Loucy (cell line): Measurements from ENCODE around the gene SCAPER.
"Not testable (repeated sequence)": the region's sequence is repeated elsewhere in the genome, so short reads cannot be mapped to it uniquely, and the experiment has no call there.

Source experiments
- H2AFZ ChIP-seq: fragments of 200-600 bp; sonication (generic); 2 replicates; pipeline ENCODE4 v1.6.0; 2016; ENCODE audit warnings: antibody characterized with exemption, mild to moderate bottlenecking, low read length, moderate library complexity
- H3F3A ChIP-seq: fragments of 200-600 bp; 2 replicates; pipeline ENCODE4 v1.6.0; 2016; ENCODE audit warnings: antibody characterized with exemption, low read depth, mild to moderate bottlenecking
- H3K27me3 ChIP-seq: fragments of 200-600 bp; sonication (generic); 2 replicates; pipeline ENCODE4 v1.6.1; 2014; ENCODE audit warnings: low read length, mild to moderate bottlenecking; ENCODE audit not compliant: insufficient read depth, poor library complexity, severe bottlenecking
- H3K36me3 ChIP-seq: fragments of 200-600 bp; sonication (generic); 2 replicates; pipeline ENCODE4 v1.6.1; 2016; ENCODE audit warnings: low read length; ENCODE audit not compliant: insufficient read depth
- H3K4me1 ChIP-seq: fragments of 200-600 bp; sonication (generic); 2 replicates; pipeline ENCODE4 v1.5.1; 2014; ENCODE audit warnings: low read length, mild to moderate bottlenecking; ENCODE audit not compliant: insufficient read depth, poor library complexity, severe bottlenecking
- H3K4me2 ChIP-seq: fragments of 200-600 bp; sonication (generic); 2 replicates; pipeline ENCODE4 v1.6.0; 2014; ENCODE audit warnings: antibody characterized with exemption, low read length, low read depth, mild to moderate bottlenecking; ENCODE audit not compliant: poor library complexity, severe bottlenecking
- H3K4me3 ChIP-seq: fragments of 200-600 bp; sonication (generic); 2 replicates; pipeline ENCODE4 v1.5.1; 2014; ENCODE audit warnings: low read length, mild to moderate bottlenecking, mixed read lengths; ENCODE audit not compliant: poor library complexity, severe bottlenecking
- H3K79me2 ChIP-seq: fragments of 200-600 bp; sonication (generic); 2 replicates; pipeline ENCODE4 v1.6.1; 2014; ENCODE audit warnings: low read length; ENCODE audit not compliant: insufficient read depth
- H3K9ac ChIP-seq: fragments of 200-600 bp; sonication (generic); 2 replicates; pipeline ENCODE4 v1.6.0; 2014; ENCODE audit warnings: mild to moderate bottlenecking, low read depth, low read length, moderate library complexity; ENCODE audit not compliant: poor library complexity, severe bottlenecking
- H3K9me2 ChIP-seq: fragments of 200-600 bp; sonication (generic); replicated peaks from 2 replicates; pipeline ENCODE4 v1.6.1; 2016; ENCODE audit warnings: low read depth, low read length, mixed read lengths
- H3K9me3 ChIP-seq: fragments of 200-600 bp; sonication (generic); 2 replicates; pipeline ENCODE4 v1.6.1; 2014; ENCODE audit warnings: mild to moderate bottlenecking, antibody characterized with exemption, low read length, low read depth; ENCODE audit not compliant: insufficient read depth
- H4K20me1 ChIP-seq: fragments of 200-600 bp; sonication (generic); 2 replicates; pipeline ENCODE4 v1.6.0; 2014; ENCODE audit warnings: antibody characterized with exemption, low read length, mild to moderate bottlenecking; ENCODE audit not compliant: insufficient read depth, poor library complexity, severe bottlenecking
- EZH2phosphoT487 ChIP-seq: fragments of 200-600 bp; IDR thresholded peaks from 2 replicates; pipeline ENCODE4 v1.6.1; 2018; ENCODE audit warnings: antibody characterized with exemption, mild to moderate bottlenecking, moderate library complexity, borderline replicate concordance
- TF ChIP-seq, protein P1 (sequence below): fragments of 200-600 bp; sonication (generic); conservative IDR thresholded peaks from 2 replicates; pipeline ENCODE4 v1.5.1; 2014; ENCODE audit warnings: mild to moderate bottlenecking, antibody characterized with exemption, low read length

SCAPER gene

DNA sequence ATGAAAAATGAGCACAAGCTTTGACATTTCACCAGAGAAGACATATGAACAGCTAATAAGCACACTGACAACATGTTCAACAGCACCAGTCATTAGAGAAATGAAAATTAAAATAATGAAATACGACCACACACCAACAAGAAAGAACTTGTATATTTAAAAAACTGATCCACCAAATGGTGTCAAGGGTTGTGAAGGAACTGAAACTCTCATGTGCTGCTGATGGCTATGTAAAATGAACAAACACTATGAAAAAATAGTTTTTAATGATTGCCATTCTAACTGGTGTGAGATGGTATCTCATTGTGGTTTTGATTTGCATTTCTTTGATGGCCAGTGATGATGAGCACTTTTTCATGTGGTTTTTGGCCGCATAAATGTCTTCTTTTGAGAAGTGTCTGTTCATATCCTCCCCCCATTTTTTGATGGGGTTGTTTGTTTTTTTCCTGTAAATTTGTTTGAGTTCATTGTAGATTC lies 193.8 kb downstream of the SCAPER start:
- no peaks in the 10 kb centered on the region for H3K36me3 ChIP-seq
- no peaks in the 10 kb centered on the region for H3K9me3 ChIP-seq
- H3K27me3 ChIP-seq, result no peaks in the 10 kb centered on the region
- H3K4me2 ChIP-seq, result peak overlapping the region; percentile 29
- peaks cover 8% of the 10 kb centered on the region; the same call in 1 of the 2 replicates for H3F3A ChIP-seq
- H2AFZ ChIP-seq, result no peak overlapping the region
- H3K4me1 ChIP-seq, result peaks cover 21% of the 10 kb centered on the region
- H3K9me2 ChIP-seq, result no peaks in the 10 kb centered on the region
- no peaks in the 10 kb centered on the region for H4K20me1 ChIP-seq
- H3K4me3 ChIP-seq, result no peak overlapping the region
- H3K79me2 ChIP-seq, result no peaks in the 10 kb centered on the region
- H3K9ac ChIP-seq, result no peak overlapping the region
- TF ChIP-seq, protein P1, sequence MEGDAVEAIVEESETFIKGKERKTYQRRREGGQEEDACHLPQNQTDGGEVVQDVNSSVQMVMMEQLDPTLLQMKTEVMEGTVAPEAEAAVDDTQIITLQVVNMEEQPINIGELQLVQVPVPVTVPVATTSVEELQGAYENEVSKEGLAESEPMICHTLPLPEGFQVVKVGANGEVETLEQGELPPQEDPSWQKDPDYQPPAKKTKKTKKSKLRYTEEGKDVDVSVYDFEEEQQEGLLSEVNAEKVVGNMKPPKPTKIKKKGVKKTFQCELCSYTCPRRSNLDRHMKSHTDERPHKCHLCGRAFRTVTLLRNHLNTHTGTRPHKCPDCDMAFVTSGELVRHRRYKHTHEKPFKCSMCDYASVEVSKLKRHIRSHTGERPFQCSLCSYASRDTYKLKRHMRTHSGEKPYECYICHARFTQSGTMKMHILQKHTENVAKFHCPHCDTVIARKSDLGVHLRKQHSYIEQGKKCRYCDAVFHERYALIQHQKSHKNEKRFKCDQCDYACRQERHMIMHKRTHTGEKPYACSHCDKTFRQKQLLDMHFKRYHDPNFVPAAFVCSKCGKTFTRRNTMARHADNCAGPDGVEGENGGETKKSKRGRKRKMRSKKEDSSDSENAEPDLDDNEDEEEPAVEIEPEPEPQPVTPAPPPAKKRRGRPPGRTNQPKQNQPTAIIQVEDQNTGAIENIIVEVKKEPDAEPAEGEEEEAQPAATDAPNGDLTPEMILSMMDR, result no peak
- no peak for TF ChIP-seq EZH2phosphoT487

DNA sequence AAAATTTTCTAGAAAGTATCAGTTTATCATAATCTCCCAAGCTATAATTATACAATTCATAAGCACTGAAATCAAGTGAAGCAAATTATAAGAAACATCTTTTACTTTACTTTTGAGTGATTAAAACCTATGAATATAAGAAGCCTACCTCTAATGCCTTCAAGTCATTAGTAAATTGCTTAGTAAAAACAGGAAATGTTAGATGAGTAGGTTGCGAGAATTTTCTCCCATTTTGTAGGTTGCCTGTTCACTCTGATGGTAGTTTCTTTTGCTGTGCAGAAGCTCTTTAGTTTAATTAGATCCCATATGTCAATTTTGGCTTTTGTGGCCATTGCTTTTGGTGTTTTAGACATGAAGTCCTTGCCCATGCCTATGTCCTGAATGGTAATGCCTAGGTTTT lies 201.1 kb downstream of the SCAPER start:
- H3K4me2 ChIP-seq, H3K79me2 ChIP-seq, H3K4me3 ChIP-seq, H3K4me1 ChIP-seq, H3K27me3 ChIP-seq, H3K9ac ChIP-seq, H3F3A ChIP-seq, H4K20me1 ChIP-seq, H3K9me3 ChIP-seq, H2AFZ ChIP-seq, H3K9me2 ChIP-seq: not testable (repeated sequence)
- H3K36me3 ChIP-seq, result peaks cover 18% of the 10 kb centered on the region; the same call in 1 of the 2 replicates

DNA sequence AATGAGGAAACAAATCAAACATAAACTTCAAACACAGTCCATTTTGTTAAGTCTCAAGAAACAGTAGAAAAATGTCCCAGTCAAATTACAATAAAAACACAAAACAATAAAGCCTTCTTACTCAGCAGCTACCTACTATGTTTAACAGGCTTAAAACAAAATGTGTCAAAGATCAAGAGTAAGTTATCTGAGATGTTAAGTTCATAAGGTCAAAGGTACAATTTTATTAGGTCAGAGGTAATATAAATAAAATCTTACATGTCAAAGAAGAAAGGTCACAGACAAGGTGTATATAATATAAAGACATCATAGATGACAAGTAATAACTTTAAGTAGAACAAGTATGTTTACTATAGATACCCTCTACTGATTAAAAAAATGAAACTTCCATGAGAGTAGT lies 208.3 kb downstream of the SCAPER start:
- H3K4me2 ChIP-seq, result no peak overlapping the region
- no peaks in the 10 kb centered on the region for H3K27me3 ChIP-seq
- peaks cover 8% of the 10 kb centered on the region; the same call in 1 of the 2 replicates for H3F3A ChIP-seq
- H3K4me1 ChIP-seq, result no peaks in the 10 kb centered on the region
- H3K36me3 ChIP-seq, result peaks cover 21% of the 10 kb centered on the region; the same call in 1 of the 2 replicates
- H4K20me1 ChIP-seq, result no peaks in the 10 kb centered on the region
- no peaks in the 10 kb centered on the region for H3K9me3 ChIP-seq
- TF ChIP-seq, protein P1, result no peak
- TF ChIP-seq EZH2phosphoT487, result no peak
- no peak overlapping the region for H3K4me3 ChIP-seq
- H3K9me2 ChIP-seq, result no peaks in the 10 kb centered on the region
- no peak overlapping the region for H3K9ac ChIP-seq
- H3K79me2 ChIP-seq, result no peaks in the 10 kb centered on the region
- H2AFZ ChIP-seq, result no peak overlapping the region

DNA sequence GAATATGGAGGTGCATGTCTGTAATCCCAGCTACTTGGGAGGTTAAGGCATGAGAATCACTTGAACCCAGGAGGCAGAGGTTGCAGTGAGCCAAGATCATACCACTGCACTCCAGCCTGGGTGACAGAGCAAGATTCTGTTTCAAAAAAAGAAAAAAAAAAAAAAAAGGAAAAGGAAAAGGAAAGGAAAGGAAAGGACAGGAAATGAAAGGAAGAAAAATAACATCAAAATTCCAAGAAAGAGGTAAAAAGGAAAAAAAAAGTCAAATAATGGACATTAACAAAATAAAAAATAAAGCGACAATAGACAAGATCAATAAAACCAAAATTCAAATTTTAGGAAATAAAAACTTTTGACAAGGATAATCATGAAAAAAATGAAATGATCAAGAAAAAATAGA lies 212.6 kb downstream of the SCAPER start:
- not testable (repeated sequence) for H4K20me1 ChIP-seq, H3F3A ChIP-seq, H3K79me2 ChIP-seq, H3K9me3 ChIP-seq, H3K9me2 ChIP-seq, H3K4me3 ChIP-seq, H3K4me2 ChIP-seq, H3K9ac ChIP-seq, H3K27me3 ChIP-seq, H2AFZ ChIP-seq, H3K36me3 ChIP-seq, H3K4me1 ChIP-seq

DNA sequence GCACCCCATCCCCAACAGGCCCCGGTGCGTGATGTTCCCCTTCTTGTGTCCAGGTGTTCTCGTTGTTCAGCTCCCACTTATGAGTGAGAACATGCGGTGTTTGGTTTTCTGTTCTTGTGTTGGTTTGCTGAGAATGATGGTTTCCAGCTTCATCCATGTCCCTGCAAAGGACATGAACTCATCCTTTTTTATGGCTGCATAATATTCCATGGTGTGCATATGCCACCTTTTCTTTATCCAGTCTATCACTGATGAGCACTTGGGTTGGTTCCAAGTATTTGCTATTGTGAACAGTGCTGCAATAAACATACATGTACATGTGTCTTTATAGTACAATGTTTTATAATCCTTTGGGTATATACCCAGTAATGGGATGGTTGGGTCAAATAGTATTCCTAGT lies 217.5 kb downstream of the SCAPER start:
- H3K27me3 ChIP-seq, H3K36me3 ChIP-seq, H4K20me1 ChIP-seq, H3K79me2 ChIP-seq, H3K4me3 ChIP-seq, H3F3A ChIP-seq, H3K9me2 ChIP-seq, H3K4me2 ChIP-seq, H3K9me3 ChIP-seq, H3K4me1 ChIP-seq, H2AFZ ChIP-seq, H3K9ac ChIP-seq: not testable (repeated sequence)
